MV-4-11 (cell line): Measurements from ENCODE around the gene FBXO7.

ENCODE experiments used
- DNase-seq: peaks from one replicate; lab custom pipeline; 2025; lab: John Stamatoyannopoulos, UW

The FBXO7 gene

DNA sequence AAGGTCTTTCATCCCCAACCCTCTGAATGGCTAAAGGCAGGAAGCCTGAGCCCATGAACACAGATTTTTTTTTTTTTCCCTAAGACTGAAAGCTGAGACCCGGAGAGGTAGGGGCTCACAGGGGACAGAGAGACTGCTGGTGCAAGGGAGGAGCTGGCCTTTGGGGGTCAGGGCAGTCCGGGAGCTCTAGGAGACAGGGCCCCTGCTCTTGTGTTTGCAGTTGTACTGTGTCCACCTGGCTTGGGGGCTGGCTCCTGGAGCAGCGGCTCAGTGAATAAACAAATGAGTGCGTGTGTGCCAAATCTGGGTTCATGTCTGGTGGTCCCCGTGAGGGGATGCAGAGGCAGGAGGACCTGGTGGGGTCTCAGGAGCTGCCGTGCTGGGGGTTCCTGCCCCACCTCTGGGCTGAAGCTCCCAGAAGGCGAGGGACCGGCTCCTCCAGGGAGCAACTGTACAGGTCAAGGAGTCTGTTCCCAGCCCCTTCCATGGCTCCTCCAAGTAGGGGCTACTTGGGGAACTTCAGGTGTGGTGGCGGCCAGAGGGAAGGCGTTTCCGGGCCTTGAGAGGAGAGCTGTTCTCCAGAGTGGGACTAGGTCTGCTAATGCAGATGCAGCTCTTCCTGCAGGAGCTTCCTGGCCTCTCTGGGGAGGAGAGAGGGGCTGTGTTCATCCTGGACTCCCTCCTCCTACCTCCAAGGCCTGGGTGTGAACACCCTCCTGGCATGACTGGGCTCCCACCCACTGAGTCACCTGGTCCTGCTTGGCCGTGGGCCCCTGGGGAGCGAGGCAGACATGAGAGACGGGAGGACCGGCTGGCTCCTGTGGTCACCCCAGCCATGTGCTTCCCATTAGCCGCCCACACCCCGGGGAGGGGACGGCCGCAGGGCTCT lies 57.6 kb downstream of the FBXO7 start:
- DNase-seq = no peak

DNA sequence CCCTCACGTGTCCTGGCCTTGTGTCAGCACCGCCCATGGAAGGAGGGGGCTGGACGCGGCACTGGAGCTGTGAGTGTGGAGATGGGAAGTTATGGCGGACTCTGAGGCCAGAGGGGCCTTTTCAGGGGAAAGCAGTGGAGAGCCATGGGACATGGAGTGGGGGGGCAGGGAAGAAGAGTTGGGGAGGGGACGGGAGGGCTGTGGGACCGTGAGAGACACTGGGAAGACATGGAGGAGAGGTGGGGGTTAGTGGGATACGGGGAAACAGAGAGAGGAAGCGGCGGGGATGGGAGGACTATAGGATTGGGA lies 58.2 kb downstream of the FBXO7 start:
- DNase-seq = no peak

DNA sequence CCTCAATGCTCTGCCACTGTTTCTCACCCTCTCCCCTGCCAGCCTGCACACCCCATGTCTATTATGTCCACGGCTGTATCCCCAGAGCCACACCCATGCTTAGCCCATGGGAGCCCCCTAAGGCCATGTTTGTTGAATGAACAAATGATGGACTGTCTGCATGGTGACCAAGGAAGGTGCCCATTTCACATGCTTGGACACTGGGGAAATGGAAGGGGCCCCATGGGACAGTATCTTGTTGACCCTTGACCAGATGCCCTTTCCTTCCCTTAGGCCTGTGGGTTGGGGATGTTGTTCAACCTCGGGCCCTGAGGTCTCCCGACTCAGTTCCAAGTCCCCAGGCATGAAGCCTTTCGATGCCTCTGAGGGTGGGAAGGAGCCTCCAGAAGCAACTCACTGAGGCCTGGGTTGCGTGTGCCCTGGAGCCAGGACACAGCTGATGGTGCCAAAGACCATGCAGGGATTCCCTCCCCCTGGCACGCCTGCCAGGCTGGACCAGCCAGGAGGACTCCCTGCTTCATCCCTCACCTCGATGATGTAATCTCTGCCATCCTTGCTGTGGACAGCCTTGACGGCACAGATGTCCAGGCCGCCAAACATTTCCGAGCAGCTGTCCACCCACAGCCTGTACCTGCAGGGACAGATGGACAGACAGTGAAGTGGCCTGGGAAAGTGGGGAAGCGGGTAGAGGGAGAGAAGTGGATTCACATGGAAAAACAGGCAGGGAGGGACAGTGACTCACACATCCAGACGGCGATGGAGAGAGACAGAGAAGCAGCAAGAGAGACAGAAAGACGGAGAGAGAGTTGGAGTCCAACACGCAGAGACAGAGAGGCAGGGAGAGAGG lies 58.9 kb downstream of the FBXO7 start:
- no peak for DNase-seq

DNA sequence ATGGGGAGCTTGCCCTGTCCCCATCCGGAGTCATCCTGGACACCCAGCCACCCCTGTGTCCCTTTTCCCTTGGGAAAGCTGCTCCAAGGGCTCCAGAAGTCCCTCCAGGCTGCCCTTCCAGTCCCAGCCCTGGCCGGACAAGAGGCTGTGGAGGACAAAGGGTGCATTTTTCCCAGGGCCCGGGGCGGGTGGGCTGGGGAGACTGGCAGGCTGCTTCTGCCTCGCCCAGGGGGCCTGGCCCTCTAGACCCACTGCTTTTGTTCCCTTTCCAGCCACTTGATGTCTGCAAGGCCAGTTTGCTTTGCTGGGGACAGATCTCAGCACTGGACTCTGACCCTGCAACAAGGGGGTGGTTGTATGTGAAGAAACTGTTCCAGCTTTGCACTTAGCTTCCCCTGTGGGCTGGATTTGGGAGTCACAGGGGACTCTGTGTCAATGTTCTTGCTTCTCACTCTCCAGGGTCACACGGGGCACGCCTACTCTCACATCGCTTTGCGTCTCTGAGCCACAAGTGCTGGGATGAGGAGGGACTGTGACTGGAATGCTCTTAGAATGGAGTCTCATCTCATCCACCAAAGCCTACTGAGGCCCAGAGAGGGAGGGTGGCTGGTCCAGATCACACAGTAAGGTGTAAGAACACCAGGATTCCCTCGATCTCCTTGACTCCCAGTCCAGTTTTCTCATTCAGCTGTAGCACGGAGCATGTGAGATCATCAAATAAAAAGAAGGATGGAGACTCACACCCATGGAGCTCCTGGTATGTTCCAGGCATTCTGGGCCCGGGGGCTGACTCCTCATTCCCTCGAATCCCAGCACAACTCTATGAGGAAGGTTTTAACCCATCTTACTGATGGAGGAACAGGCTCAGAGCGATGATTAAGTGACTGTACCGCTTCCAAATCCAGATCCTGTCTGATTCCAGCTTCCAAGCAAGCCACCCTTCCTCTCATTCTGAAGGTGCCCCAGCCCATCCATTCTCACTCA lies 59.9 kb downstream of the FBXO7 start:
- no peak for DNase-seq

DNA sequence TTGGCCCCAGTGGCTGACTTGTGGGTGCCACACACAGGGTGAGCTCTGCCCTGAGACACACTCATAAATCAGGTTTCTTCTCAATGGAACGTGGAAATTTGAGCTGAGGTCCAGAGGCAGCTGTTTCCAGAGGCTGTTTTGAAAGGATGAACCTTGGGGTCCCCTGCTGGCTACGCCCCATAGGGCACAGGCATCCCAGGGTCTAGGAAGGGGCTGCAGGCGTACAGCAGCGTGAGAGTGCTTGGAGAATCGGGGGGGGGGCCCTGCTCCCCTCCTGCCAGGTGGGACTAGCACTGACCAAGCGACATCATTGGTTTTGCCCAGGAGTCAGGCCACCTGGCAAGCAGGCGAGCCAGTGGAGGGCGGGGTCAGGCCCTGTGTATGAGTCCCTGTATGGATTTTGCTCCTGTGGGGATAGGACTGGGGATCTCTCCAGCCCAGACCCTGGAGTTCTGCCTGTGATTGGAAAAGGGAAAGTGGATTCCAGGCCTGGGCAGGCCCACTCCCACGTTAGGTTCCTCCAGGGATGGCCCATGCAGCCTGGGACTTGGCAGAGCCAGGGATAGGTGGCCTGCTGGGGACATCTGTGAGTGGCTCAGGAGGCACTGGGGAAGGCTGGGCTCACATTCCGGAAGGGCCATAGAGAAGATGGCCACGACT lies 61.0 kb downstream of the FBXO7 start:
- no peak for DNase-seq

DNA sequence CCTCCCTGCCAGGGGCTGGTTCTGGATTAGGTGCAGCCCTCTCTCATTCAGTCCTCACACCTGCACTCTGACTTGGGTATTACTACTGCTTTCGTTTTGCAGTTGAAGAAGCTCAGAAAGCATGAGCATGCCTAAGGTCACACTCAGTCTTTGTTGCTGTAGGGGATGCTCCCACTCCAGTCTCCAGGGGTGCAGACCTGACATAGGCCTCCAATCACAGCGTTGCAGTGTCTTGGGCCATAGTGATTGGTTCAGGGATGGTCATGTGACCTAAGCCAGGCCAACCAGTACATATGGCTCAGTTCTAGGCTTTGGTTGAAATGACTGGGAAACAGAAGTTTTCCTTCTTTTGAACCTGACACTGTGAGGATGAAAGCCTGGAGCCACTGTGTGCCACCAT lies 61.7 kb downstream of the FBXO7 start:
- no peak for DNase-seq

DNA sequence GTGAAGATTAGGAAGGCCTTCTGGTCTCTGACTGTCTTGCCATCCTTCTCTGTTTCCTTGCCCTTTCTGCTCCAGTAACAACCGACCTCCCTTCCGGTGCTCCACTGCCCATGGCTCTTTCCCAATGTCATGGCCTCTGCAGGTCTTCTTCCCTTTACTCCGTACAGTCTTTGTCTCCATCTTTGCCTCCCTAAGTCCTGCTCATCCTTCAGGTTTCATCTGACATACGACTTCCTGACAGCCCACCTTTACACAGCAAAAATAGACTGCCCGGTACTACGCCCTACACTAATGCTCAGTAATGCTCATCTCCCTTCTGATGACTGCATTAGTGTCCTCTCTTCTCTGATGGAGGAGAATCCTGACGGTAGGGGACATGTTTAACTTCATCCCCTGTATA lies 63.9 kb downstream of the FBXO7 start:
- DNase-seq = no peak

DNA sequence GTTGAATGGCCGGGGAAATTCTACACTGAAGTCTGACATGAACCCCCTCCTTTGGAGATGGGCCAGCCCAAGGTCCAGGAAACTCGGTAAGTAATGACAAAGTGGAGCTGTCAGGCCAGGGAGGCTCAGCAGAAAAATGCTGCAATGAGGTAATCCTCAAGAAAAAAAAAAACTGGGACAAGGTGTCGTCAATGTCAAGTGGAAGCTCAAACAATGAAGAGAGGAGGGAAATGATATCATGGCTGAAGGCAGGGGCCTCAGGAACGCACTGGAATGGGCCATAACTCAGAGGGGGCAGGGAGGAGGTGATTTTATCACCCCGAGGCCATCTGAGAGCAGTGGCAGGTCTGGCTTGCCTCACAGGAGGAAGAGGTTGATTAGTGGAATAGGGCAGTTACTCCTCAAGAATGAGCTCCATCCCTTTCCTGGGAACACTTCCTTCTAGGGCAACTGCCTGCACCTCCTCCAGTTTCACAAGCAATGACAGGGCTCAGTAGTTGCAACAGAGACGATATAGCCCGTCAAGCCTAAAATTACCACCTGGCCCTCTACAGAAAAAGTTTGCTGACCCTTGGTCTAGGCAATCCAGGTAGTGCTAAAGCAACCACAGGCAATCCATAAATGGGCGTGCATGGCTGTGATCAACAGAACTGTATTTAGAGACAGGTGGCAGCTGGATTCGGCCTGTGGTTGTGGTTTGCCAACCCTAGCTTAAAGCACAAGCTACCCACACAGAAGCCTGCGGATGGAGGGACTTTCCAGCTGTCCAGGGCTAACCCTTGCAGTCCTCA lies 65.2 kb downstream of the FBXO7 start:
- peak; percentile 86 for DNase-seq

DNA sequence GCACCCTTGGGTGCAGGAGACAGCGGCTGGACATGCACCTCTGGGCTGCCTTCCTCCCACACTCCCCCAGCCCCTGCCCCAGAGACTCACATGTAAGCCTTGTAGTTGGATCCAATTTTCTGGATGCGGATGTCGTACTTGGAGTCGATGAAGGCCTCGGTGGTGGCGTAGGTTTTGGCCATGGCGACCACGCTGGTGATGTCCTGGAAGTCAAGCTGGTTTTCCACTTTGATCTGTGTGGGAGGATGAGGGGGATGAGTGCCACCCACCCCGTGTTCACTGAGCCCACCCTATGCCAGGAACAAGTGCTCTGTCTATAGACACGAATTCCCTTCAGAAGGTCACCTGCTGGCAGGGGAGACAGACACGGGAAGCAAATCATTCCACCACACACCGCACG lies 66.9 kb downstream of the FBXO7 start:
- no peak for DNase-seq

DNA sequence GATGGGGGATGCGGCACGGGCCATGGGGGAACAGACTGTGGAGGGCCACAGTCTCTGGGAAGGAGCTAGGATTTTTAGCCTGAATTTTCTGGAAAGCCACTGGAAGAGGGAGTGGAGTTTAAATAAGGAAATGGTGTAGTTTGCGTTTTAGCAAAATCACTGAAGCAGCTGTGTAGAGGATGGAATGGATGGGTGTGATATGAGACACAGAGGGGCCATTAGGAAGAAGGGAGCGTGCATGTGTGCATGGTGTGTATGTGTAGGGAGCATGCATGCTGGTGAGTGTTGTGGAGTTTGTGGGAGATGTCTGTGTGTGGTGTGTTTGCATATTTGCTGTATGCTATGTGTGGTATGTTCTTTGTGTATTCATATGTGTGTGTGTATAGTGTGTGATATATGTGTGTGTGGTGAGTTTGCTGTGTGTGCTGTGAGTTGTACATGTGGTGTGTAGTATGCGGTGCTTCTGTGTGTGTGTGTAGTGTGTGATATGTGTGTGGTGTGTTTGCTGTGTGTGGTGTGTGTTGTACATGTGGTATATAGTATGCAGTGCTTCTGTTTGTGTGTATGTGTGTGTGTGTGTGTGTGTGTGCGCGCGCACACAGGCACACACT lies 67.6 kb downstream of the FBXO7 start:
- no peak for DNase-seq

DNA sequence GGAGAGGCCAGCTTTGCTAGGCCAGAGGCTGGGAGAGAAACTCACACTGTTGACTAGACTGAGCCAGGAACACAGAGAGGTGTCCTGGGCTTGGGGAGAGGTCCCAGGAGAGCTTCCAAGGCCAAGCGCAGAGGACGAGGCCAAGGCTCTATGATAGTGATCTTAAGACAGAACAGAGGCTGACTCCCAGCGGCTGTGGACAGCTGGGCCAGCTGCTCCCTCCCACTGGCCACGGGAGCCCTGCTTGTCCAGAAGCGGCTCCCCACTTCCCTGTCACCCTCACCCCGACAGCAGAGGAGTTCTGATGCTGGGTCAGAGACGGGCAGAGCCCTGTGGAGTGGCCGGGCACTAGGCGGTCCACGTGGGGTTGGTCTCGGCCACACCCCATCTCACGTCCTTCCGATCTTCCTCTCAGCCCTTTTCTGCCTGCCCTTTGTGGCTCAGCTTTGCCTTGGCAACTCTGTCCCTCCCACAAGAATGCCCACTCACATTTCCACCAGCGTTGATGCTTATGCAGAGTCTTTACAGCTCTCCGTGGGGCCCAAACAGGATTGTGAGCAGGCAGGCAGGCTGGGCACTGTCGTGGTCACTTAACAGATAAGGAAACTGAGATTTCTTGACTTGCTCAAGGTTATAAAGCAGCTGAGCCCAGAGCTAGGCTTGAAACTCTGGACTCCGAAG lies 68.2 kb downstream of the FBXO7 start:
- DNase-seq = no peak

DNA sequence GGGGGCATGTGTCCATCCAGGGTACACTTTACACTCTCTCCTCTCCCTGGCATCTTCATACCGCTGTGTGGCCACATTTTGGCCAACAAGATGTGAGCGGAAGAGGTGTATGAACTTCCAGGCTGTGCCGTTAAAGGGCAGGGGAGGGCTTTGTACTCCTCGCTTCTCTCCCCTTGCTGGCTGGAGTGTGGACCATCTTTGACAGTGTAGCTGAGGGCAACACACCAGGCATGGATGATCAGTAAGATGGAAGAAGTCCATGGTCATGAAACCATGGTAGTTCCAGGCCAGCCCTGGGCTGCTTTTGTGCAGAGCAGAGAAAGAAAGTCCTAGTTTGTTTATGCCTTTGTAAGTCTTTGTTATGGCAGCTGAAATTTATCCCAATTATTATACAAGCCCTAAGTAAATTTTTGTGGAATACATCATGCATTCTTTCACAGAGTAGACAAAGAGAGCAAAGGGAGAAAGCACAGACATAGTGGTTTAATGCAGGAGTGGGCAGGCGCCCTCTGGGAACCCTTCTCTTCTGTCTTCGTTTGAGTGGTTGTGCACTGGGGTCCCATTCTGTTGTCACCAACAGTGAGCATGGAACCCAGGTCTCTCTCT lies 70.4 kb downstream of the FBXO7 start:
- no peak for DNase-seq

DNA sequence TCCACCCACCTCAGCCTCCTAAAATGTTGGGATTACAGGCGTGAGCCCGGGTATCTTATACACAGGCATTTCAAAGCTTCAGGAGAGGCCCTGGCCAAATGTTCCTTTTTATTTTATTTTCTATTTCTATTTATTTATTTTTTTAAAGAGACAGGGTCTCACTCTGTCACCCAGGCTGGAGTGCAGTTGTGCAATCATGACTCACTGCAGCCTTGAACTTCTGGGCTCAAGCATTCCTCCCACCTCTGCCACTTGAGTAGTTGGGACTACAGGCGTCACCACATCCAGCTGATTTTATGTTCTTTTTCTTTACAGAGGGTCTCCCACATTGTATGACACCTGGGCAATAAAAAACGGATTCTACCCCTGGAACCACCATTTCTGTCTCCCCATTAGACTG lies 71.2 kb downstream of the FBXO7 start:
- peak; percentile 67 for DNase-seq

DNA sequence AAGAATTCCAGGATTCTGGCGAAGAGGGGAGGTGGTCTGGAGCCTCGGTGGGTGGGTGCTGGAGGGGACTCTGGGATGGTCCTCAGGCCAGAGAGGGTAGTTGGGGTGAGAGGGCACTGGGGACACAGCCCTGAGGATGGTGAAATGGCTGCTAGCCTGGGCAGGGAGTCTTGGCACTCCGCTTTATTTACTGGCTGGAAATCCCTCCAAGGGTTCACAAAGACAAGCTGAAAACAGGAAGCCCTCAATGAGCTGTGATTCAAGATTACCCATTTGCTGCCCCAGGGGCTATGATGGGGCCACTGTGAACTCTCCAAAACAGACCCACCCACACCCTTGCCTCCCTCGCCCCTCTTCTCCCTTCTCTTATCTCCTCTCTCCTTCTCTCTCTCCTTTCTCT lies 71.9 kb downstream of the FBXO7 start:
- DNase-seq = peak; percentile 7

DNA sequence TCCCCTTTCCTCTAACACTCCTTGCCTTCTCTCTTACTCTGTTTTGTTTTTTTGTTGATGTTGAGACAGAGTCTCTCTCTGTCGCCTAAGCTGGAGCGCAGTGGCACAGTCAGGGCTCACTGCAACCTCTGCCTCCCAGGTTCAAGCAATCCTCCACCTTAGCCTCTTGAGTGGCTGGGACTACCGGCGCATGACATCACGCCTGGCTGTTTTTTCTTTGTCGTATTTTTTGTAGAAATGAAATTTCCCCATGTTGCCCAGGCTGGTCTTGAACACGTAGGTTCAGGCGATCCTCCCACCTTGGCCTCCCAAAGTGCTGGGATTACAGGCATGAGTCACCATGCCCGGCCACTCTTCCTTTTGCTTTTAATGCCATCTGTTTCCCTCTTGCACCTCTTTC lies 72.3 kb downstream of the FBXO7 start:
- DNase-seq = no peak

DNA sequence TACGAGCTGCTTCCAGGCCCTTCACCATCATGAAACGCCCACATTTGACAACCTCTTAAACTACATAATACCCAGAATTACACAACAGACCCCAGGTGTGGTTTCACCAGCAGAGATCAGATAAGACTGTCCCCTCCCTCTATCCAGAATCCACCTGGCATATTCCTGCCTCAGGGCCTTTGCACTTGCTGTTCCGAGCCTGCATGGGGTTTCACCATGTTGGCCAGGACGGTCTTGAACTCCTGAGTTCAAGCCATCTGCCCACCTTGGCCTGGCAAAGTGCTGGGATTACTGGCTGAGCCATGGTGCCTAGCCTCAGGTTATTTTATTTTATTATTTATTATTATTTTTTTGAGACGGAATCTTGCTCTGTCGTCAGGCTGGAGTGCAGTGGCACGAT lies 73.4 kb downstream of the FBXO7 start:
- no peak for DNase-seq
